ENCODE results near the gene ELMOD3. TPM values are rescaled to one million over a fixed set of nuclear protein-coding genes. Genes with fewer than 3 reads are reported as not detected.

ELMOD3 gene
- total RNA-seq, 2 donors from 2014 or later, result 13.4 to 17.5 TPM

DNA sequence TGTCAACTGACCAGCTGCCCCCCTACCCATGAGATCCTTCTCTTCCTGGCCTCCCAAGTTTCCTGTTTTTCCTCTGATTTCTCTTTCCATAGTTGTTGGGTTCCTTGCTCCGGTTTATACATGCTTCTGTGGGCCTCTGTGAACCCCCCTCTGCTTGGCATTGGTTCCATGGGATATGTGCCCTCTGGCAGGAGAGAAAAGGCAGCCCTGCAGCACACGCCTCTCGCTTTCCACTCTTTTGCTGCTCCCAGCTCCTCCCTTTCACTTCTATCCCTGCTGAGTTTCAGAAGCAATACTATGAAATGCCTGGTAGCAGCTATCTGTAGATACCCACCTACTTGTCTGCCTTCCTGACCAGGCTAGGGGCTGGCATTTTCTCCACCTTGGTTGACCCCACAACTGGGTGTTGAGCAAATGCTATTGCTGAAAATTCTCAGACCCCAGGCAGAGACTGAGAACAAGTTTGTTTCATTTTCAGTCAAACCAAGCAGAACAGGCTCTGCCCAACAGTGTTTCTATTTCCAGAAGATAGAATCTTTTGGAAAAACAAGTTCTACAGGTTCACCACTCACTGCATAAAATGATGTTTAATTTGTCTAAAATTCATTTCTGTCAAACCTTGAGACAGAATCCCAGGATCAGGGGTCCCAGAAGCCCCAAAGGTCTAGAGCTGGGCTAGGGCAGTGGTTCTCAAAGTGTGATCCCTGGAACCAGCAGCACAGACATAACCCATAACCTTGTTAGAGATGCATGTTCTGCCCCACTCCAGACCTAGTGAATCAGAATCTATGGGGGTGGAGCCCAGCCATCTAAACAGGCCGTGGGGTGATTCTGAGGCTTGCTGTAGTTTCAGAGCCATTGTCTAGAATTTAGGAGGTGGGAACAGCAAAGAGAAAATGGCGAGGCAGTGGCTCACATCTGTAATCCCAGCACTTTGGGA is 42.2 kb downstream of the ELMOD3 start:
- Mint-ChIP-seq H3K4me1 (peaks cover 6% of the 10 kb centered on the region), H3K27ac (peak overlapping the region; percentile 84), H3K36me3 (ENCODE audit: low read depth) (peaks cover 37% of the 10 kb centered on the region), H3K9me3 (no peaks in the 10 kb centered on the region), H3K27me3 (no peaks in the 10 kb centered on the region), H3K4me3 (no peak overlapping the region)
- ATAC-seq (replicated peaks), result peak; percentile 46

DNA sequence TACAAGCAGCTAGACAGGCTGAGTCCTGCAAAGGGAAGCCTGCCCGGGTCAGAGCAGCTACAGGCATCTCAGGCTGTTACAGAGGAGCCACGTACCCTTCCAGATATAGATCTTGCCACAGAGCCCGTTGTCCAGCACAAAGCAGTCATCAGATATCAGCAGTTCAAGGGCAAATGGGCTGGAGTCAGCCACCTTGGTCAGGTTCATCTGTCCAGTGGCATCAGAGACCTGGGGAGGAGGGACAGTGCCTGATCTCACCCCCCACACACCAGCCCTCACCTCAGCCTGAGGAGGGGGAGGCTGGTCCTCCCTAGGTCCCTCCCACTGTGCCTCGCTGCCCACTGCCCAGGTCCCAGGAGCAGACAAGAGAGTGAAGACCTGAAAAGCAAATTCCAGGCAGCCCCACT is 43.4 kb downstream of the ELMOD3 start:
- peaks cover 10% of the 10 kb centered on the region for H3K4me1 Mint-ChIP-seq
- H3K4me3 Mint-ChIP-seq, result no peak overlapping the region
- H3K27me3 Mint-ChIP-seq, result no peaks in the 10 kb centered on the region
- no peak overlapping the region for H3K27ac Mint-ChIP-seq
- H3K36me3 Mint-ChIP-seq (ENCODE audit: low read depth), result peaks cover 43% of the 10 kb centered on the region
- no peaks in the 10 kb centered on the region for H3K9me3 Mint-ChIP-seq
- ATAC-seq (replicated peaks), result no peak

- H3K4me3 Mint-ChIP-seq, result no peak overlapping the region
- no peaks in the 10 kb centered on the region for H3K9me3 Mint-ChIP-seq
- H3K27ac Mint-ChIP-seq, result no peak overlapping the region
- peaks cover 43% of the 10 kb centered on the region for H3K36me3 Mint-ChIP-seq (ENCODE audit: low read depth)
- ATAC-seq (replicated peaks), result no peak
- peaks cover 10% of the 10 kb centered on the region for H3K4me1 Mint-ChIP-seq
- H3K27me3 Mint-ChIP-seq, result no peaks in the 10 kb centered on the region
These were observed 44.0 kb downstream of the ELMOD3 start for GRCh38 chr2:85398426-85399182.

DNA sequence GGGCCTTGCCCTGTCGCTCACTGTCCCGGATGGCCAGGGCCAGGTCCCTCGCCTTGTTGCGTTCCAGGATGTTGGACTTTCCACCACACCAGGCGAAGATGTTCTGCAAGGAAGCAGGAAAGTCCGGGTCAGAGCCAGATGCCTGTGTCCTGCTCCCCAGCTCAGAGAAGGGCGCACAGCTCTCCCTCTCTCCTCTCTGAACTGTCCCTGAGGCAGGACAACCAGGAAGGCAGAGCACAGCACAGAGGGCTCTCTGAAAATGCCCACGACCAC is 44.5 kb downstream of the ELMOD3 start:
- no peak overlapping the region for H3K4me3 Mint-ChIP-seq
- peaks cover 6% of the 10 kb centered on the region for H3K4me1 Mint-ChIP-seq
- no peak for ATAC-seq (replicated peaks)
- H3K9me3 Mint-ChIP-seq, result no peaks in the 10 kb centered on the region
- H3K27ac Mint-ChIP-seq, result no peak overlapping the region
- peaks cover 43% of the 10 kb centered on the region for H3K36me3 Mint-ChIP-seq (ENCODE audit: low read depth)
- no peaks in the 10 kb centered on the region for H3K27me3 Mint-ChIP-seq

DNA sequence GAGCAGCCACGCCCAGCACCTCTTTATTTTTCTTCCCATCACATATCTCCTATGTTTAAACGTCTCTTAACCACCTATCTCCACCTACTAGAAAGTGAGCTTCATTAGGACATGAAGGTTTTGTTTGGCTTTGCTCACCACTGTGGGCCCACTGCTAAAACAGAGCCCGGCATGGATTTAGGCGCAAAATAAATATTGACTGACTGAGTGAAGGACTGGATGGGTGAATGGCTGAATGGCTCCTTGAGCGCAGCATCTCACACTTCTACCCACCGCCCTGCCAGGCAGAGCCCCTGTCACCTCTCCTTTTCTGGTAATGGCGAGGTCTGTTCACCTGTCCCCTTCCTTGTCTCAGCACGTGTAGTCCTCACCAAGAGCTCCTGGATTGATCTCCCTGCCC is 45.5 kb downstream of the ELMOD3 start:
- Mint-ChIP-seq H3K27ac (peak overlapping the region; percentile 34), H3K9me3 (no peaks in the 10 kb centered on the region), H3K4me1 (peaks cover 5% of the 10 kb centered on the region), H3K36me3 (ENCODE audit: low read depth) (peaks cover 43% of the 10 kb centered on the region), H3K4me3 (no peak overlapping the region), H3K27me3 (no peaks in the 10 kb centered on the region)
- no peak for ATAC-seq (replicated peaks)

- Mint-ChIP-seq H3K27me3 (no peaks in the 10 kb centered on the region), H3K4me3 (no peak overlapping the region), H3K27ac (peak overlapping the region; percentile 34), H3K4me1 (peaks cover 13% of the 10 kb centered on the region), H3K9me3 (no peaks in the 10 kb centered on the region), H3K36me3 (ENCODE audit: low read depth) (peaks cover 43% of the 10 kb centered on the region)
- ATAC-seq (replicated peaks), result no peak
These were observed 46.2 kb downstream of the ELMOD3 start for GRCh38 chr2:85400541-85401463.

DNA sequence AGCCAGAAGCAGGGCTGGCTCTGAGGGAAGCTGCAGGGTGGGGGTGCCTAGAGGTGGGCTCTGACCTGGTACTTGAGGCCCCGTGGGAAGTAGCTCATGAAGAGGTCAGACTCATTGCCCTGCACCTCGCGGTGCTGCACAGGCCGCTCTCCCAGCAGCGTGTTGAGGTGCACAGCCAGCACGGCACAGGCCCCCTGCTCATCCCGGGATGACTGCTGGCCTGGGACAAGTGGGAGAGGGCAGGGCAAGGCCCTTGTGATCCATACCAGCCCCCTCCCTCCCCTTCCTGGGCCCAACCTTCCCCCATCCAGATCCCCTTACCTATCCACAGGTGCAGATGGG is 46.9 kb downstream of the ELMOD3 start:
- ATAC-seq (replicated peaks), result no peak
- no peak overlapping the region for H3K27ac Mint-ChIP-seq
- no peaks in the 10 kb centered on the region for H3K9me3 Mint-ChIP-seq
- H3K4me1 Mint-ChIP-seq, result peaks cover 13% of the 10 kb centered on the region
- peaks cover 40% of the 10 kb centered on the region for H3K36me3 Mint-ChIP-seq (ENCODE audit: low read depth)
- no peak overlapping the region for H3K4me3 Mint-ChIP-seq
- H3K27me3 Mint-ChIP-seq, result no peaks in the 10 kb centered on the region

DNA sequence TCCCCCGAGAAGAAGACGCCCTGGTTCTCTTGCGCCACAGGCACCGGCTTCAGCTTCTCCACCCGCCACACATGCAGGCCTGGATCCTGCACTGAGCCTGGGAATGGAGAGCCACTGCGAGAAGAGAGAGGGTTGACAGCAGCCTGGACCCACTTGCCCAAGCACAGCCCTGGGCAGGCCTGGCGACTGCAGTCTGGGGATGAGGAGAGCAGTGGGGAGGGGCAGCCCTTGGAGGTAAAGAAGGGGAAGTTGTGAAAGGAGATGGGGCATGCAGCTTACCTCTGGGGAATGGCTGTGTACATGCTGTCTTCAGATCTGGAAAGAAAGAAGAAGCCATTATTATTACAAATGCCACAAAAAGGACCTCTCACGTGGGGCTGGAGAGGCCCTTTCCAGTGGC is 47.3 kb downstream of the ELMOD3 start:
- H3K36me3 Mint-ChIP-seq (ENCODE audit: low read depth), result peaks cover 36% of the 10 kb centered on the region
- peaks cover 13% of the 10 kb centered on the region for H3K4me1 Mint-ChIP-seq
- no peak for ATAC-seq (replicated peaks)
- H3K27me3 Mint-ChIP-seq, result no peaks in the 10 kb centered on the region
- H3K9me3 Mint-ChIP-seq, result no peaks in the 10 kb centered on the region
- H3K4me3 Mint-ChIP-seq, result no peak overlapping the region
- no peak overlapping the region for H3K27ac Mint-ChIP-seq

DNA sequence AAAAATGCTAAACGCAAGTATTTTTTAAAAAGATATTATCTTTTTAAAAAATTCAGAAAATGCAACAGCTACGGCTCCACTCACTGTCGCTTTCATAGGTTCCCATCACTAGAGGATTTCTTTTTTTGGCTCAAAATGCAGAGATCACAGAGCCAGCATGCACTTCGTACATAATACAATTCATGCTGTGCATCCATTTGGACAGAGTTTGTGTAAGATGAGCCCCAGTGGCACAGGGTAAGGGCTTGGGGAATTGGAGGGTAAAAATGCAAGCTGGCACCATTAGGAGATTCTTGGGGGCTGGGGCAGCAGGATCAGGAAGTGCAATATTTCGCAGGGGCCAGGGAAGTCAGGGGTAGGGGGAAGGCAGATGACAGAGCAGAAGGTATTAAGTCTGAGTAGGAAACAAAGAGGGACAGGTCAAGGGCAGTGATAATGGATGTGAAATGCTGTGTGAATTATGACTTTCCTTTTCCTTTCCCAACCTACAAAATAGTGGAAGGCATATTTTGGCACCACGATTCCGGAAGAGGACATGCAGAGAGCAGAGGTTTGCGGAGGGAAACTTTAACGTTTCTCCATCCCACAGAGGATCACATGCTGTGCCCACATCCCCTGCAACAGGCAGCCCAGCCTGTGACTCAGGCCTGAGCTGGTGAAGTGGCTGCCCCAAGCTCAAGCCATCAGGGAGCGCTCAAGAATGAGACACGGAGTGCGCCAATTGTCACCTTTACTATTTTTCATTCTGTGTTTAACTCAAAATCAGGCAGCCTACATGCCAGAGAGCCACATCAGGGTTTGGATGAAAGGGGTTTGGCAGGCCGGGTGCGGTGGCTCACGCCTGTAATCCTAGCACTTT is 50.9 kb downstream of the ELMOD3 start:
- H3K9me3 Mint-ChIP-seq, result no peaks in the 10 kb centered on the region
- peak; percentile 98 for ATAC-seq (replicated peaks)
- H3K27ac Mint-ChIP-seq, result peak overlapping the region; percentile 92
- peaks cover 15% of the 10 kb centered on the region for H3K36me3 Mint-ChIP-seq (ENCODE audit: low read depth)
- peak overlapping the region; percentile 87 for H3K4me3 Mint-ChIP-seq
- H3K27me3 Mint-ChIP-seq, result no peaks in the 10 kb centered on the region
- peaks cover 39% of the 10 kb centered on the region for H3K4me1 Mint-ChIP-seq

DNA sequence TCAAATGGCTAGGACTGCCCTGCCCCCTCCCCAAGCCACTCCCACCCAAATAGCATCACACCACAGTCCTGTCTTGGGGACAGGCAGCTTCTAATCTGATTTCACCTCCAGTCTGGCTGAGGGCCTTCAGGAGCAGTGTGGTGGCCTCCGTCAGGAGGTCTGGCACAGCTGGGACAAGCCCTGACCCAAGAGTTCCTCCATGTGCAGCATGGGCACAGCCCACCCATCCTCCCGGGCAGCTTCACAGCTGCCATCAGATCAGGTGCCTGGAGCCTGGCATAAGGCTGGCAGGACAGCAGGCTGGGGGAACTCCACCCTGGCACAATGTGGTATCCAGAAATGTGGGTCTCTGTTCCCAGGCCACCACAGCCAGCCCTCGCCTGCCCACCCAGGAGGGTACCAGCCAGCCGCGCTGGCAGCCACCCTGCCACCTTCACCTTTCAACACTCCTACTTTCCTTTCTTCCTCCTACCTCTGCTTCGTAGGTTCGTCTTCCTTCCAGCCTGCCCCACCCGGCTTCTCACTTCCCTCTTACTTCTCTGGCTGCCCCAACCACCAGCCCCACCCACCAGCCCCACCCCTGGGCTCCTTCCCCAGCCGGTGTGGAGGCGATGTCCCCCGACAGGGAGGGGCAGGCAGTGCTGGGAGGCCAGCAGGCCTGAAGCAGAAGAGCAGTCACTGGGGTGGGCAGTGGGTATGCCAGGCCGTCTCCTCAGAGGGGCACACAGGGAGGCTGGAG is 55.4 kb downstream of the ELMOD3 start, which contains the start of gene CAPG:
CAPG (minus strand) TSS at position 522 of the 739 bp plus-strand sequence. CDS start 8,221 bp downstream, outside the sequence.
- peak within 1 kb of the TSS; percentile 85 for H3K27ac Mint-ChIP-seq
- H3K4me1 Mint-ChIP-seq, result peaks cover 34% of the 10 kb centered on the region
- no peaks in the 10 kb centered on the region for H3K9me3 Mint-ChIP-seq
- peak; percentile 24 for ATAC-seq (replicated peaks)
- H3K27me3 Mint-ChIP-seq, result no peaks in the 10 kb centered on the region
- peak within 1 kb of the TSS; percentile 86 for H3K4me3 Mint-ChIP-seq
- no peaks in the 10 kb centered on the region for H3K36me3 Mint-ChIP-seq (ENCODE audit: low read depth)

DNA sequence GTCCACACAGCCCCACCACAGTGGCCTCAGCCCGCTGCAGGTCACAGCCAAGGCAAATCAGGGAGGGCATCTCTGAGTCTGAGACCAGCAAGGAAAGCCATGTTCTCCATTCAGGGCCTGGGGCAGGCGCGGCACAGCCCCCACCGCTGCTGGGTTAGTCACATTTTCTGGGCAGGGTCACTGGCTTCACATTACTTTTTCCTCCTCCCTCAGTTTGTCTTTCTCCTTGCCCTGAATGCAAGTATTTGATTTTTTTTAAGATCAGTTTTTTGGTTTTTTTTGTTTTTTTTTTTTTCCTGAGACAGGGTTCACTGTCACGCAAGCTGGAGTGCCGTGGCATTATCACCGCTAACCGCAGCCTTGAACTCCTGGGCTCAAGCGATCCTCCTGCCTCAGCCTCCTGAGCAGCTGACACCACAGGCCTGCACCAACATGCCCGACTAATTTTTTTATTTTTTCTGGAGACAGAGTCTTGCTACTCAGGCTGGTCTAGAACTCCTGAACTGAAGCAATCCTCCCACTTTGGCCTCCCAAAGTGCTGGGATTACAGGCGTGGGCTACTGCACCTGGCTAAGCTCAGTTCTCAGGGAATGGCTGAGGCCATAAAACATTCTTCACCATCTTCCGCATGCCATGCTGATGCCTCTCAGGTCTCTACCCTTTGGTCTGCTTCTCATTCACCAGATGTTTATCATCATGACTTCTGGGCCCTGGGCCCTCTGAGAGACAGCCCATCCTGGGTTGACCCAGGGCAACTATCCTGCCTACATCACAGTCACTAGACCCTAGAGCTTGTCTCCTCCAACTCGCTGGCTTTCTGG is 56.2 kb downstream of the ELMOD3 start:
- H3K36me3 Mint-ChIP-seq (ENCODE audit: low read depth), result no peaks in the 10 kb centered on the region
- H3K27me3 Mint-ChIP-seq, result no peaks in the 10 kb centered on the region
- peak overlapping the region; percentile 86 for H3K4me3 Mint-ChIP-seq
- peaks cover 27% of the 10 kb centered on the region for H3K4me1 Mint-ChIP-seq
- ATAC-seq (replicated peaks), result no peak
- peak overlapping the region; percentile 85 for H3K27ac Mint-ChIP-seq
- no peaks in the 10 kb centered on the region for H3K9me3 Mint-ChIP-seq

DNA sequence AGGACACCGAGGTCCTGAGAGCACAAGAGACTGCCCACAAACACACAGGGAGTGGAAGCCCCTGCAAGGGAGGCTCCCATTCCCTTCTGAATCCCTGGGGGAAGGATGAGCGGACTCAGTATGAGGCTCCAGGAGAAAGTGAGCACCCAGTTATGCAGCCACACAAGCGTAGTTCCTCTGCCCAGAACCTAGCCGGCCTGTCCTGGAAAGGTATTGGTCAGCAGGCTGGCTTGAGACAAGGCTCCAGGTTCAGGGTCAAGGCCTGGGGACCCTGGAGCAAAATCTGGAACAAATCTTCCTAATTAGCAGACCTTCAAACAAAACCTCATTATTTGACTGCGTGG is 56.8 kb downstream of the ELMOD3 start:
- H3K9me3 Mint-ChIP-seq, result no peaks in the 10 kb centered on the region
- H3K27me3 Mint-ChIP-seq, result no peaks in the 10 kb centered on the region
- peaks cover 26% of the 10 kb centered on the region for H3K4me1 Mint-ChIP-seq
- H3K27ac Mint-ChIP-seq, result peak overlapping the region; percentile 85
- H3K4me3 Mint-ChIP-seq, result no peak overlapping the region
- no peak for ATAC-seq (replicated peaks)
- no peaks in the 10 kb centered on the region for H3K36me3 Mint-ChIP-seq (ENCODE audit: low read depth)

Data from activated T-helper 17 cell treated with anti-CD3 and anti-CD28 coated beads, Interleukin-2, amount 50 U/mL, for 72 hours (primary cell).